ENCODE data around the gene TBX10.
"Not testable (repeated sequence)": the region's sequence is repeated elsewhere in the genome, so short reads cannot be mapped to it uniquely, and the experiment has no call there.

TBX10 gene

DNA sequence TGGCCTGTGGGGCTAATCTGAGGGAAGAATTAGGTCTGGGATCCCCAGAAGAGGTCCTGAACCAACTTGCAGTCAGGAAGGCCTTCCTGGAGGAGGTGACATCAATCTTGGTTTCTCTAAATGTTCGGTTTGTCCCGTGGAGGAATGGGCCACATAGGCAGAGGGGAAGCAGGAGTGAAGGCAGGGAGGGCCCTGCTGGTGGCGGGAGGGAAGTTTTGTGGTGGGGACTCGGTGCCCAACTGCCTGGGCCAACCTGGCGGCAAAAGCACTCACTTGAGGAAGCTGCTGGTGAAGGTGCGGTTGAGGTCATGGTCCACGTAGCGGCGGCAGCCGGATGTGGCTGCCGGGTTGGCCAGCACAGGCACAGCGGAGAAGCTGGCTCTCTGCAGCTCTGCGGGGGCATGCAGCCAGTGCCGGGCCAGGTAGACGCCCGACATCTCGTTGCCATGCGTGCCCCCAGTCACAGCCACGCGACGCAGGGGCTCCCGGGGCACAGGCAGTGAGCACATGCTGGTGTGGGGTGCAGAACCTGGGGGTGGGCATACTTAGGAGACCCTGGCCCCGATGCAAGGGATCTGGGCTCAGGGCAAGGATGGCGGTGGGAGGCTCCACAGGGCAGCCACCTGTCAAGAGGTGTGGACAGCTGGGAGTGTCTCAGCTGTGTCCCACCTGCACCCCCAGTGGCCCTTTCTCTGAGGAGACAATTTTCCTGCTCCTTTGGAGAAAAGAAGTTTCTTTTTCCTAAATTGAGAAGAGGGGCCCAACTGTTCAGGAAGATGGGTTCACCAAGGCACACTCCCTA, 7.2 kb upstream of the TBX10 start:
- DNase-seq (ENCODE audit: low read depth in 2 of 2) = no peak

DNA sequence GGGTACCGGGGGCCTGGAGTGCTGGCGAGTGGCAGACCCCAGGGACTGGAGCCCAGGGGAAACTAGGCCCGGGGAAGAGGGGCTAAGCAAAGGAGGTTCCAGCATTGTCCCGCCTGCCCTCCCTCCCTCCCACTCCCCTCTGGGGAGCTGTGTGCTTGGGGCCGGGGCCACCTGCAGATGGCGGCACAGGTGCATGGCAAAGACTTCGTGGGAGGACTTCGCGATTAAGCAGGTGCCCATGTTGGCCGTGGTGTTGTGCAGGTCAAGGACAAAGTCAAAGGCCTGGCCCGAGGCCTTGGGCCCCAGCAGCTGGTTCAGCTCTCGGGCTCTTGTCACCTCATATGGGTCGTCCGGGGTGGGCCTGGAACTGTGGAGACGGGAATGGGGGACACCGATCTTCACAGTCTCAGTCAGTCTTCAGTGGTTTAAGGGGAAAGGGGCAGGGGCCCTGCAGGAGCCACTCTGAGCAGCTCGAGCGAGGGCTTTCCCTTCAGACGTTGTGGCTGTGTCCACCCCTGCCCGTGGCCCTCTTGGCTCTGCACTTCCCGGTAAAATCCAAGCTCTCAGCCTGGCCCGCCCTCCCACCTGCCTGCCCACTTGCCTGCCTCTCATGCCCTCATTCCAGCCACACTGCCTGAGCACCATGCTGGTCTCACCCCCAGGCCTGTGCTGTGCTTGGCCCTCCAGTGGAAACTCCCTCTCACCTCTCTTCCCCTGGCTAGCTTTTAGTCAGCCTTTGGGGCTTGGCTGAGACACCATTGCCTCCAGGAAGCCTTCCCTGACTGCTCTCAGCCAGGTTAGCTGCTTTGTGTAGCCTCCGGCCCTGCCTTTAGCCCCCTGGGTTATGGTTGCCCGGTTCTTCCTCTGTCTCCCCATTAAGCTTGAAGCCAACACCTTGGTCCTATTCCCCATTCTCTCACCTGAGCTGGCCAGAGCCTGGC, 6.2 kb upstream of the TBX10 start:
- no peak for DNase-seq (ENCODE audit: low read depth in 2 of 2)

DNA sequence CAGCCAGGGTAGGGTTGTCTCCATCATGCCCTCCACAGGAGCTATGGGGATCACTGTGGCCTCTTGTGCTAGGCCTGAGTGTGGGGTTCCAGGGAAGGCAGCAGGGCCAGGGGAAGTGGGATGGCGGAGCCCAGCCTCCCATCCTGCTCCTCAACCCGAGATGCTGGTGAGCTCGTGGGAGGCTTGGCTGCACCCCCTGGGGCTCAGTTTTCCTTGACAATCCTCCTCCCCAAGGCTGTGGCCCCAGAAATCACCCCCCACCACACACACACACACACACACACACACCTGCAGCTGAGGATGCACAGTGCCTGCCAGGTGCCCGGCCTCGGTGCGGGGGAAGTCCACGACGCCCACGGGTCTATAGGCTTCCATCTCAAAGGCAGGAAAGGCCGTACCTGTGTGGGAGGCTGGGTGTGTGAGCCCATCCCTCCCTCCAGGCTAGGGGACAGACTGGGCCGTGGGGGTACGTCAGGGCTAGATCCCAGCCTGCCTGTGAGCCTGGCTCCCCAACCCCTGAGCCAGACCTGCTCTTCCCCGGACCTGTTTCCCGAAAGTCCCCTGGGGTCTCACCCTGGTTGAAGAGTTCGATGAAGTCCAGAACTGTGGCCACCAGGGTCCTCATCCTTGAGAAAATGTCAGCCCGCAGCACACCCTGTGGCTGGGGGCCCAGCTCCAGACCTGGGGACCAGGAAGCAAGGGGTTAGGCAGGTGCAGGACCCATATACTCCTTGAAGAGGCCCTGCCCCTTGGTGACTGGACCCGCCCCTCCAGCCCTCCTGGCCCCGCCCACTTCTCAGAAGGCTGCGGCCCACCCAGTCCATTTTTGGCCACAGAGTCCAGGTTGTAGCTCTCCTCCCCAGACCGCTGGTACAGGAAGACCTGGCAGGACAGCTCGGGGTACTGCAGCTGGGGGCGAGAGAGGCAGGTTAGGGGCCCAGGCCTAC, 5.2 kb upstream of the TBX10 start:
- DNase-seq (ENCODE audit: low read depth in 2 of 2) = no peak

DNA sequence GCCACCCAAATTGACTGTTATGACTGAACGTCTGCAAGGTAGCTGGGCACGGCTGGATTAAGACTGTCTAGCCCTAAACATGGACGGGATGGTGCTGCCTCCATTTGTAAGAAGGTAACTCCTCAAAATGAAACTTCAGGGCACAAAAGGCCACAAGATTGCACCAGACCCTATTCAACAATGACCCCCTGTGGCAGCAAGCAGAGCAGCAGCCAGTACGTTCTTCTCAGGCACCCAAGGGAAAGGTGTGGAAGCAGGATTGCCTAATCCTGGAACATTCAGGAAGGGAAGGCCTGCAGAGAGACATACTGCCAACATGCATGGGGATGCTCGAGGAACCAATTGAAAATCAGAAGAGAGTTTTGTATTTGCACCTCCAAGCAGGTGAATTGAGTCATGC, 4.5 kb upstream of the TBX10 start:
- no peak for DNase-seq (ENCODE audit: low read depth in 2 of 2)

DNA sequence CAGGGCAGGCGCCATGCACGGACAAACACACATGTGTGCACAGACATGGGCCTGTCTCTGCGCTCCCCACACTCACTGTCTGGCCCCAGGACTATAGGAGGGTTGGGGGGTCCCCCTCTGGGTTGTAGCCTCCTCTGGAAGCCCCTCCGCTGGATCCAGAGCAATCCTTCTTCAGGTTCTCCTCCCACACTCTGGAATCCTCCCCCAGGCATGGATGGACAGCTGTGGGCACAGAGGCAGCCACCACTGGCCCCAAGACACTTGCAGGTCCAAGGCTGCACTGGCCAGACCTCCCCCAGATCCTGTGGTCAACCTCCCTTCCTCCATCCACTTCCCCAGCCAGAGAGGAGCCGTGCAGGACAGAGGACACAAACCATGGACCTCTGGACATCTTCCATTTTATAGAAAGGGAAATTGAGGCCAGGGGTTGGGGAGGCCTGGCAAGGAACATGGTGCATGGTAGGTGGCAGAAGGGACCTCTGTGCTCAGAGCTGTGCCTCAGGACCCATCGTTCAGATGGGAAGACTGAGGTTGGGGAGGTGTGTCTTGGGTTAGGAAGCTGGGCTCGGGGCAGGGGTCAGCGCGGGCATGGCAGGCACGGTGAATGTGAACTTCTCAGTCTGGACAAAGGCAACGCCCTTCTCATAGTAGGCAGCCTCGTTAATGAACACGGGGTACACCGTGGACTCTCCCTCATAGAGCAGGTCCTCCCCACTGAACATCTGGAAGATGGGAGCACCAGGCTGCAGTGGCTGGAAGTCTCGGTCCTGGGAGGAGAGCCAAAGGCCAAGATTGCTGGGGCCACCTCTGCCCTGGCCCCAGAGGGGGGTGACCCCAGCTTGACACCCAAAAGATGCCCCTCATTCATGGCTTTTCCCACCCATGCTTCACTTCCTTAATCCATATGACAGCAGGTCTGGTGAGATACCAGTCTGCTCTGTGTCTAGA, 2.9 kb upstream of the TBX10 start:
- DNase-seq (ENCODE audit: low read depth in 2 of 2) = no peak

DNA sequence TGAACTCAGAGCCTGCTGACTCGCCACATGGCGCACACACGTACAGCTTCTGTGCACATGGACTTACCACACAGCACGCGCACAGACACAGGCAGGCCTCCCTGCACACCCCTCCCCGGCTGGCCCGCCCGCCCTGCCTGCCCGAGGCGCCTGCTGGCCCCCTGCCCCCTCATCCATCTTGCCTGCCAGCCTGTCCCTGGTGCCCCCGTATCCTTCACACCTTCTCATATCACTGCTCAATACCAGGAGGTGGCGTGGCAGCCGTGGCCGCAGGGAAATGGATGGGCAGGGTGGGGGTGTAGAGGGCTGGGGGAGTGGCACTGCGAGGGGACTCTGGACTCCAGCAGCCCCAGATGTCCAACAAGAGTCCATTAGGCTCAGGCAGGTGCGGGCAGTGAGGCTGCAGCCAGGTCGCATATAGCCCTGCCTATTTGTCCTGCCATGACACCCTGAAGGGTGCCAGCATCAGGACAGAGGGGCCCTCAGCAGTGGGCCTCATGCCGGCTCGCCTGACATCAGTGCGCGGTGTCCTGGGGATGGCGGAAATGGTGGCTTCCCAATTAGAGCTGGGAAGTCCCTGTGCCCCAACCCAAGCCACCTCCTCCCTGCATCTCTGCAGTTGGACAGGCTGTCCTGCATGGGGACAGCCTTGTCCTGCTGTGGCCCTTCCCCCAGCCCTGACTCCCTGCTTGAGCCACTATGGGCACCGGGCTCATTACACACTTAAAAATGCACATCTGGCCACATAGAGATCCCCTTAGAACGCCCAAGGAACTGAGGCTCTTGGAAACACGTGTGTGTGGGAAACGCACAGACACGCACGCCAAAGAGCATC, 2.0 kb upstream of the TBX10 start:
- DNase-seq (ENCODE audit: low read depth in 2 of 2) = no peak

DNA sequence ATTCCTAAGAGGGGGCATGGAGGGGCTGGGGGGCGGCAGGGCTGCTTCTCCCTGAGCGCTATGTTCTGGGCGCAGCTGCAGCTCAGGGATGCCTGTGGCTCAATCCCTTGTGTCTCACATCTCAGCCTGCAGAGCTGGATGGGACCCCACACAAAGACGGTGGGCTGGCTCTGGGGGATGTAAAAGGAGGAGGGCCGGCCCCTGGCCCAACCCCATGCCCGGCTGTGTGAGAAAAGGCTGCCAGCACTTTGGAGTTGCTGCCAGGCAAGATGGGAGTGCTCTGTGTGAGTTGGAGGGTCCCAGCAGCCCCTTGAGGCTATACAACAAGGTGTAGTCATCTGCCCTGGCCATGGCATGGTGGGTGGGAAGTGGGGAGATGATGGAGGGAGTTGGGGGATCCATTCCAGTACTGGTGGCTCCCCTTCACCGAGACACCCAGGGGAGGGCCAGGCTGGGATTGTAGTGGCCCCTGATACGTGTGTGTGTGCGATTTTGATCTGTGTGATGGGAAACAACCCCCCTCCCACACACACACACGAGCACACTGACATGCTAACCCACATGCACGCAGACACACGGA, 1.3 kb upstream of the TBX10 start:
- no peak for DNase-seq (ENCODE audit: low read depth in 2 of 2)

DNA sequence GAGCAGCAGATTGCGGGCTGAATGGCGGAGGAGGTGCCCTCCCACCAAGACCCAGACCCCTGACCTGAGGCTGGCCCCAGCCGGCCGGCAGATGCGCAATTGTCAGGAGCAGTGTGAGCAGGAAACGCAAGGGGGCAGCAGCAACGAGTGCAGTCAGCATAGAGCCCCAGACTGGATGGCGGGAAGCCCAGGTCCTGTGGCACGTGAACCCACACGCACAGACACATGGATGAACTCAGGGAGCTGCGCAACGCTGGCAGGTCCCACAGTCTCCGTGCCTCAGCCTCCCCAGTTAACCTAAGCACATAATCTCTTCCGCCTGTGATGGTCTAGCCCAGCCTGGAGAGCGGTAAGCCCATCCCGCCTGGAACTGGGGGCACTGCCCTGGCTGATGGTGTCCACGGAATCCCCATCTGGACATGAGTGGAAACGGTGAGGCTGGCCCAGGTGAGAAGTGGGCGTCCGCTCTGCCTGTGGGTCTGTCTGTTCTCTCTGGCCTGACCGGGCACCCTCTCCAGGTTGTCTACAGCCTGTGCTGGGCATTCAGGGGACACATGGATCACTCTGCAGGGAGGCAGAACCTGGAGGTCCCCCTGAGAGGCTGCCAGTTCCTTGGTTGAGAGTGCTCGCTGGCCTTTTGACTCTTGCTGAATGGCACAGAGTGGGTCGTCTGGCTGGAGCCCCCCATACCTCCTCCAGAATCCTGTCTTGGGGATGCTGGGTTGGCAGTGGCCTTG, 626 bp upstream of the TBX10 start:
- DNase-seq (ENCODE audit: low read depth in 2 of 2) = no peak

DNA sequence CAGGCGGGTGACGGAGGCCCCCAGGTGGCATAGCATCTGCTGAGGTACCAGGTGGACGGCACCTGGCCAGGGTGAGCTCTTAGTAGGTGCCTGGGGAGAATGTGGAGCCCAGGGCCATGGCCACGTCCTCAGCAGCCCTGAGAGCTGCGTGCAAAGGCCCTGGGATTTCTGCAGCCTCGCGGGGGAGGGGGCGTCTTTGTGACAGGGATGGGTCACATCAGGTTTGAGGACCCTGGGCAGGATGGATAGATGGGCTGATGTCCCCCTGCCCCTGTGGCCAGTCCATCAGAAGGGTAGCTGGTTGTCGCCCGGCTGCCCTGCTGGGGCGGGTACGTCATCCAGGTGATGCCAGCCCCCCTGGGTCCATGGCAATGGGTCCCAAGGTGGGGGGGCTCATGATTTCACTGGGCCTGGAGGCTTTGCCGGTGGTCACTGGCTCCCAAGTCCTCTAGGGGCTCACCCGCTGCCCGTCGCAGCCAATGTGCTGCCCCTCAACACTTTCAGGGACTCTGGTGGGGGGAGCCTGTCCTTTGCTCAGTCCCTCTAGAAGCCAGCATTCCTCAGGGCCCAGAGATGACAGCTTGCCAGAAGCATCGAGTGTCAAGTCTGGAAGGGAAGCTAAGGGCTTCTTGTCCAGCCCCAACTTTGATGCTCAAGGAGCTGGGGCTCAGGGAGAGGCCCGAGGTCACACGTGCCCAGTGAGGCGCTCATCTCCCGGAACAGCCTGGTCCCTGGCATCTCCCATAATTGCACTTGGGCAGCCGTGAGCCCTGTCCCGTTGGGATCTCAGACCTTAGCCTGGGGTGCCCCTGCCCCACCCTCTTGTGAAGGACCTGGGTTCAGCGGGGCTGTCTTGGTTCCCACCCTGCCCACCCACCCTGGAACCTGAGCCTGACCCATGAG, 777 bp downstream of the TBX10 start:
- no peak for DNase-seq (ENCODE audit: low read depth in 2 of 2)

DNA sequence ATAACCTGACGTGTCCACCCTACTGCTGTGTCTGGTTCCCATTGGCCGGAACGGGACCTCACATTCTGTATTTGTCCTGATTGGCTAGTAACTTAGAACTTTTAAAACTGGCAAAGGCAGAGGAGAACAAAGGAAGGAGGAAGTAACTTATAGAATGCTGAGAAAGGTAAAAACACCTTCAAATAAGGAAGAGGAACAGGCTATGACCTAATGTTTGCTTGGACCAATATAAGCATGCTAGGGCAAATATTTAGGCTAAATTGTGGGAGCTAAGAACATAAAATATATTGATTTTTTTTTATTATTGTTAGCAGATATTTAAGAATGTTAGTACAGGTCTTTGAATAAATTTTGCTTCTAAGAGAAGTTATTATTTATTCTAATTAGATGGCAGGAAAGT, 2.1 kb downstream of the TBX10 start:
- DNase-seq (ENCODE audit: low read depth in 2 of 2) = not testable (repeated sequence)

DNA sequence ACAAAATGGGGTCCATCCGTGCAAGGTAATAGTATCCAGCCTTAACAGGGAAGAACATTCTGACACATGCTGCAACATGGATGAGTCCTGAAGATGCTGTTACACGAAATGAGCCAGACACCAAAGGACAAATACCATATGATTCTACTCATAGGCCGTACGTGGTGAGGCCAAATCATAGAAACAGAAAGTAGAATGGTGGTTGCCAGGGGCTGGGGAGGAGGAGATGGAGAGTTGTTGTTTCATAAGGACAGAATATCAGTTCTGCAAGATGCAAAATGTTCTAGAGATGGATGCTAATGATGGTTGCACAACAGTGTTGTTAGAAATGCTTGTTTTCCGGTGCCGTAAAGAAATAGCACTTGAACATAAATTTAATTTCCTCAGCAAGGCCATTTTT, 2.6 kb downstream of the TBX10 start:
- no peak for DNase-seq (ENCODE audit: low read depth in 2 of 2)

DNA sequence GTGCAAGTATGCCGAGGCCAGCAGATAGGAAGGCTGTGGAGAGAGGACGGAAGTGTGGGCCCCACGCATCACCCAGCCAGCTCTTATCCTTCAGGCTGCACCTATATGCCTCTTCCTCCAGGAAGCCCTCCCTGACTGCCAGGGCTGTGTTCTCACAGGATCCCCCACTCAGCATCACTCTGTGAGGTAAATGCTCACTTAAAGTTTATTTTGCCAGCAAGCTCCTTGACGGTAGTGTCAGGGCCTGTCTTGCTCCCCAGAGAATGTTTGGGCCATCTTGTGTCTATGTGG, 4.4 kb downstream of the TBX10 start:
- DNase-seq (ENCODE audit: low read depth in 2 of 2) = no peak

DNA sequence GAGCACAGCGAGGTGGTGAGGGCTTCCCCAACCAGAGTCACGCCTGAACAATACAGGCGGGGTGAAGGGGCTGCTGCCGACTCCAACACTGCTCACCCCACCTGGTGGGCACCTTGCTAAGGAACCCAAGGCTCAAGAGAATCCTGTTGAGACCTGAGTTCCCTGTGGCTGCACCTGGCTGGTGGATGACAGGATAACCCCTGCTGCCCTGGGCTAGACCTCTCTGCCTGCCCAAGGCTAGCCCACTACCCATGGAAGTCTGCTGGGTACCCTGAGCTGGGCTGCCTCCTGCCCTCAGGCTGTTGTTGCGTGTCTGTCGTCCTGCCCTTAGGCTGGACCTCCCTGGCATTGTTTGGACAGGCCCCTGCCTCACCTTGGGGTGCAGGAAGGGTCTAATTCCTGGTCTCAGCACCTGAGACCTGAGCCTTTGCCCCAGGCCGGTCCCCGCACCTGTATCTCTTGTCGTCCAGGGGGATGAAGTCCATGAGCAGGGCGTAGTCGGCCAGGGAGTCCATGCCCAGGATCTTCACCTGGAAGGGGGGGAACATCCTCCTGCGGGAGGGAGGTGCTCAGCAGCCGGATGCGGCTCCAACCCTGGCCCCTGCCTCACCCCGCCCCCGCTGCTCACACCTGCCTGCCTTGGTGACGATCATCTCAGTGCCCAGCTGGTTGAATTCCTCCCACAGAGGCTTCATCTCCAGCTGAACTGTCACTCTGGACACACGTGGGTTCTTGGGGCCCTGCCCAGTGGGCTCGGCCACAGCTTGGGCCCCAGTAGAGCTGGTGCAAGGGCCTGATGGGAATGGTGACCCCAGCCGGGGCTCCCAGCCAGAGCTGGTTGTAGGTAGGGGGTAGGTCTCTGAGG, 5.0 kb downstream of the TBX10 start:
- DNase-seq (ENCODE audit: low read depth in 2 of 2) = no peak

DNA sequence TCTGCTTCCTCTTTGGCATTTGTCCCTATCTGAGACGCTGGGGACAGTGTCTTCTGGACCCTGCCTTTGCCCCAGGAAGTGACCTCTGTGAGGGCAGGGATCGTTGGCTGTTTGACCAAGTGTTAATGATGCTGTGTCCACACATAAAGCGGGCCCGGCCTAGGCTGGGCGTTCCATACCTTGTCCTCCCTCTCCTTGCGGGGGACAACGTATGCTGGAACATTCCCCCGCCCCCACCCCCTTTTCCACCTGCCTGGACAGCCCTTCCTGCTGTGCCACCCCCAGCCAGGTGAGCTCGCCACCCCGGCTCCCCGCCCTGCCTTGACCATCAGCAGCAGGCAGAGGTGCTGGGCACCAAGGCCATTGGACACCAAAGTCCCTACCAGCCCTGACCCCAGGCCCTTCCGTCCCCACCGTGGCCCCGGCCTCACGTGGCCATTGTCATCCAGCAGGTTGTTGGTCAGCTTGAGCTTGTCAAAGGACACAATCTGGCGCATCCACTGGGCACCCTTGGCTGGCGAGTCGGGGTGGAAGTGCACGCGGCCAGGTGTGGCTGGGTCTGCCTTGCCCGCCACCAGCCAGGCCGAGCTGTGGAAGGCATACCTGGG, 5.7 kb downstream of the TBX10 start:
- no peak for DNase-seq (ENCODE audit: low read depth in 2 of 2)

DNA sequence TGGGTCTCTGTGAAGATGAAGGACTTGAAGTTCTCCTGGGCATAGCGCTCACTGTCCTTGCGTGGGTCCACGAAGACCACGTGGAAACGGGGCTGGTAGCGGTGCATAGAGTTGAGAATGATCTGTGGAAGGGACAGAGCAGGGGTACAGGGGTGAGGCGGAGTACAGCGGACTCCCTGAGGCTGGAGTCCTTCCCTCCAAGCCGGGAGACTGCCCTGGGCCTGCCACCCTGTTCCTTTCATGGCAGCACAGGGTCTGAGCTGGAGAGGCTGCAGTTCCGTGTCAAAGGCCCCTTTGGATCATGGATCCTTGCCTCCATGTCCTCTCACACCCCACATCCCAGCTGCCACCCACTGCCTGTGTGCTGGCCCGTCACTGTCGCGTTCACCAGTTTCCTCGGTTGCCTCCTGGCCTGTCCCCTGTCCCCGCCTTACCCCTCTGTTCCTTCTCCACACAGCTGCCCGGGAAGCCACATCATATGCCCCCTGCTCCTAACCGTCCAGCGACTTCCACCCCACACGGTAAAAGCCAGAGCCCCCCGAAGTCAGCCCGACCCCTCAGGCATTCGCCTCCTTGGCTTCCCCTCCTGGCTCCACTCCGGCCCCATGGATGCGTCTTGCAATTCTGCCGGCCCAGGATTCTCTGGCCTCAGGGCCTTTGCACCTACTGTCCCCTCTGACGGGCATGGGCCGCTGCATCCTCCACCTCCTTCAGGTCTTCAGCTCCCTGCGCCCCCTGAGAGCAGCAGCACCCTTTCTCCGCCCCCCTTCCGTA, 6.4 kb downstream of the TBX10 start:
- DNase-seq (ENCODE audit: low read depth in 2 of 2) = no peak
